HG03575 (cell line): ENCODE results near the gene ZNF362.

ENCODE experiments used
- ATAC-seq: cut with Tn5 transposase; IDR thresholded peaks from one replicate; pipeline ENCODE4 v1.9.1; 2021; ENCODE audit not compliant: unreplicated experiment, insufficient number of reproducible peaks, low FRiP score; ENCODE audit errors: extremely low read depth

Gene ZNF362

GRCh38 chr1:33349081-33349759, 92.9 kb downstream of the ZNF362 start:
- ATAC-seq: no peak

- no peak for ATAC-seq
Measured at GRCh38 chr1:33349778-33350610, 93.7 kb downstream of the ZNF362 start.
